Ishikawa (cell line): Measurements from ENCODE around the gene USH1C.

ENCODE experiments used
- CEBPB ChIP-seq: IDR thresholded peaks from 2 replicates; pipeline ENCODE4 v1.6.1; 2012
- EGR1 ChIP-seq: IDR thresholded peaks from 2 replicates; pipeline ENCODE4 v1.6.1; 2012
- EP300 ChIP-seq: IDR thresholded peaks from 2 replicates; pipeline ENCODE4 v1.6.1; 2012; ENCODE audit warnings: borderline replicate concordance
- FOXM1 ChIP-seq: IDR thresholded peaks from 2 replicates; pipeline ENCODE4 v1.6.1; 2012; ENCODE audit warnings: low read depth, borderline replicate concordance
- NFIC ChIP-seq: IDR thresholded peaks from 2 replicates; pipeline ENCODE4 v1.6.1; 2012
- RAD21 ChIP-seq: IDR thresholded peaks from 2 replicates; pipeline ENCODE4 v1.6.1; 2012; ENCODE audit warnings: low read depth
- TAF1 ChIP-seq: IDR thresholded peaks from 2 replicates; pipeline ENCODE4 v1.6.1; 2012; ENCODE audit warnings: low read depth, mild to moderate bottlenecking
- TCF12 ChIP-seq: IDR thresholded peaks from 2 replicates; pipeline ENCODE4 v1.6.1; 2012; ENCODE audit warnings: low read depth
- TEAD4 ChIP-seq: IDR thresholded peaks from 2 replicates; pipeline ENCODE4 v1.6.1; 2012
- YY1 ChIP-seq: IDR thresholded peaks from 2 replicates; pipeline ENCODE4 v1.6.1; 2012; ENCODE audit warnings: low read depth
- ZBTB7A ChIP-seq: IDR thresholded peaks from 2 replicates; pipeline ENCODE4 v1.6.1; 2012; ENCODE audit warnings: low read depth
- TF ChIP-seq, protein P1 (sequence below): IDR thresholded peaks from 2 replicates; pipeline ENCODE4 v1.6.1; 2012; ENCODE audit warnings: low read depth, mild to moderate bottlenecking
- TF ChIP-seq, protein P2 (sequence below): IDR thresholded peaks from 2 replicates; pipeline ENCODE4 v1.6.1; 2012
- TF ChIP-seq, protein P3 (sequence below): IDR thresholded peaks from 2 replicates; pipeline ENCODE4 v1.6.1; 2012

DNA sequence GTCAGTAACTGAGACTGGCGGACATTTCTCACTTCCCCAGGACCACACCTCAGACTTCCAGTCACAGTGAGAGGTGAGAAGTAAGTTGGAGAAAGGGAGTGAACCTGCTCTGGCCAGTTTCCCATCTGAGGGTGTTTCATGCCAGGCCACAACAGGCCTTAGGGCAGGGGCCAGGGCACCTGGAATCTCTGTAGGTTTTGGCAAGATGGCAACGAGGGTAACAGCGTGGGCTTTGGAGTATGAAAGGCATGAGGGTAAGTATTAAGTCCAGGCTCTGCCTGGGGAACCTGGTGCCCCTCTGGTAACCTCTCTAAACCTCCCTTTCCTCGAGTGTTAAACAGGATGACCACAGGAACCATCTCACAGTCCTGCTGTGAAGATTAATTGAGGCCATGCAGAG is 39.1 kb downstream of the USH1C start:
- TF ChIP-seq RAD21 (no peak), EP300 (no peak), FOXM1 (no peak), EGR1 (no peak), TAF1 (no peak), CEBPB (no peak), TEAD4 (no peak), NFIC (no peak), YY1 (no peak), ZBTB7A (no peak), TCF12 (no peak)
- TF ChIP-seq, protein P1, sequence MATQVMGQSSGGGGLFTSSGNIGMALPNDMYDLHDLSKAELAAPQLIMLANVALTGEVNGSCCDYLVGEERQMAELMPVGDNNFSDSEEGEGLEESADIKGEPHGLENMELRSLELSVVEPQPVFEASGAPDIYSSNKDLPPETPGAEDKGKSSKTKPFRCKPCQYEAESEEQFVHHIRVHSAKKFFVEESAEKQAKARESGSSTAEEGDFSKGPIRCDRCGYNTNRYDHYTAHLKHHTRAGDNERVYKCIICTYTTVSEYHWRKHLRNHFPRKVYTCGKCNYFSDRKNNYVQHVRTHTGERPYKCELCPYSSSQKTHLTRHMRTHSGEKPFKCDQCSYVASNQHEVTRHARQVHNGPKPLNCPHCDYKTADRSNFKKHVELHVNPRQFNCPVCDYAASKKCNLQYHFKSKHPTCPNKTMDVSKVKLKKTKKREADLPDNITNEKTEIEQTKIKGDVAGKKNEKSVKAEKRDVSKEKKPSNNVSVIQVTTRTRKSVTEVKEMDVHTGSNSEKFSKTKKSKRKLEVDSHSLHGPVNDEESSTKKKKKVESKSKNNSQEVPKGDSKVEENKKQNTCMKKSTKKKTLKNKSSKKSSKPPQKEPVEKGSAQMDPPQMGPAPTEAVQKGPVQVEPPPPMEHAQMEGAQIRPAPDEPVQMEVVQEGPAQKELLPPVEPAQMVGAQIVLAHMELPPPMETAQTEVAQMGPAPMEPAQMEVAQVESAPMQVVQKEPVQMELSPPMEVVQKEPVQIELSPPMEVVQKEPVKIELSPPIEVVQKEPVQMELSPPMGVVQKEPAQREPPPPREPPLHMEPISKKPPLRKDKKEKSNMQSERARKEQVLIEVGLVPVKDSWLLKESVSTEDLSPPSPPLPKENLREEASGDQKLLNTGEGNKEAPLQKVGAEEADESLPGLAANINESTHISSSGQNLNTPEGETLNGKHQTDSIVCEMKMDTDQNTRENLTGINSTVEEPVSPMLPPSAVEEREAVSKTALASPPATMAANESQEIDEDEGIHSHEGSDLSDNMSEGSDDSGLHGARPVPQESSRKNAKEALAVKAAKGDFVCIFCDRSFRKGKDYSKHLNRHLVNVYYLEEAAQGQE, result no peak
- TF ChIP-seq, protein P2, sequence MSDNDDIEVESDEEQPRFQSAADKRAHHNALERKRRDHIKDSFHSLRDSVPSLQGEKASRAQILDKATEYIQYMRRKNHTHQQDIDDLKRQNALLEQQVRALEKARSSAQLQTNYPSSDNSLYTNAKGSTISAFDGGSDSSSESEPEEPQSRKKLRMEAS, result no peak
- TF ChIP-seq, protein P3, sequence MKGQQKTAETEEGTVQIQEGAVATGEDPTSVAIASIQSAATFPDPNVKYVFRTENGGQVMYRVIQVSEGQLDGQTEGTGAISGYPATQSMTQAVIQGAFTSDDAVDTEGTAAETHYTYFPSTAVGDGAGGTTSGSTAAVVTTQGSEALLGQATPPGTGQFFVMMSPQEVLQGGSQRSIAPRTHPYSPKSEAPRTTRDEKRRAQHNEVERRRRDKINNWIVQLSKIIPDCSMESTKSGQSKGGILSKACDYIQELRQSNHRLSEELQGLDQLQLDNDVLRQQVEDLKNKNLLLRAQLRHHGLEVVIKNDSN, result no peak
